ENCODE results near the gene EIF5AL1. TPM values are rescaled to one million over a fixed set of nuclear protein-coding genes. Genes with fewer than 3 reads are reported as not detected.
"Not testable (repeated sequence)": the region's sequence is repeated elsewhere in the genome, so short reads cannot be mapped to it uniquely, and the experiment has no call there.

The EIF5AL1 gene
- total RNA-seq, 2 donors from 2014 or later = 0.19 to 0.37 TPM

DNA sequence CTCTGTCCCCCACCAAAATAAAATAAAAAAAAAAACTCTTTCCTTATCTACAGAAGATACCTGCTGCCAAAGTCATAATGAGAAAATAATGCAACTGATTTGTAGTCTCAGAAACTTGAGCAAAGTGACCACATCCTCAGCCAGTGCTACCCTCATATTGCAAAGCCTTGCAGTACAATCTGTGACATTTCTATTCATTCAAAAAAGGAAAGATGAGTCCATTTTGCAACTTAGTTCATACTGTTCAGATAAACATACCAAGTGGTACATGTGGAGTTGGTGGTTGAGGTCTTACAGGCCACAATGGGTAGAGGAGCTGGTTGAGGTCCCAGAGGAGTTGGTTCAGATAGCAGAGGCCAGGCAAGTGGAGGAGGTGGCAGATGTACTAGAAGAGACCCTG lies 6.5 kb upstream of the EIF5AL1 start:
- DNase-seq (ENCODE audit: low spot score) = no peak
- intact Hi-C loops (cut with DNase I) = no loop called here

DNA sequence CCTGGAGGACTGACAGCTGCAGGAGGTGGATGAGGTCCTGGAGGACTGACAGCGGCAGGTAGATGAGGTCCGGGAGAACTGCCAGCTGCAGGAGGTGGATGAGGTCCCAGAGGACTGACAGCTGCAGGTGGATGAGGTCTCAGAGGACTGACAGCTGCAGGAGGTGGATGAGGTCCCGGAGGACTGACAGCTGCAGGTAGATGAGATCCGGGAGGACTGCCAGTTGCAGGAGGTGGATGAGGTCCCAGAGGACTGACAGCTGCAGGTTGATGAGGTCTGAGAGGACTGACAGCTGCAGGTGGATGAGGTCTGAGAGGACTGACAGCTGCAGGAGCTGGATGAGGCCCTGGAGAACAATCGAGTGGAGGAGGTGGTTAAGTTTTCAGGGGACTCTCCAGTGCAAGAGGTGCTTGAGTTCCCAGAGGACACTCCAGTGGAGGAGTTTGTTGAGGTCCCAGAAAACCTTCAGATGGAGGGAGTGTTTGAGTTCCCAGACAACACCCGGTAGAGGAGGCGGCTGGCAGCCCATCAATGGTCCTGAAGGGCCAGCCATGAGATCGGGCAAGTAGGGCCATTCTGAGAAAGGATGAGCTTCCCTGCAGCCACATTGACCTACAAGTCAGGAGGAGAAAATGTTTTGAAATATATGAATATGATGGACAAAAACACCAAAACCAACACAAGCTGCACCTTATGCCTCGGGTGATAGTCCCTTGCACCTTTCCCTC lies 4.7 kb upstream of the EIF5AL1 start:
- intact Hi-C loops (cut with DNase I) = no loop called here
- DNase-seq (ENCODE audit: low spot score) = no peak

DNA sequence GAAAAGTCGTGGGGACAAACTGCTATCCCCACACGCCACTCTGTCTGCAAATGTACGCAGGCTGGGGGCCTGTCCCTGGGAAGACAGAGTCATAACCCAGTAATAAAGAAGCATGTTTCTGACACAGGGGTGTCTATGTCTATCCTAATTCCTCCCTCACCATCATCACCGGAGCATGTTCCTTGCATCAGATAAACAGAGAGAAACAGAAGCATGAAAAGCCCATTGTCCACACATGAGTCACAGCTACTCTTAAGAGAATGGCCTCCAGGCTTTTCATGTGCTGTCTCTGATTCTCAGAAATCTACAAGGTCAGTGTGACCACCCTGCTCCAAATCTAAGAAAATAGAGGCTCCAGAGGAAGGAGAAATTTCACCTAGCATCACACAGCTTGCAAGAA lies 4.1 kb upstream of the EIF5AL1 start:
- DNase-seq (ENCODE audit: low spot score); intact Hi-C loops (cut with DNase I): not testable (repeated sequence)

DNA sequence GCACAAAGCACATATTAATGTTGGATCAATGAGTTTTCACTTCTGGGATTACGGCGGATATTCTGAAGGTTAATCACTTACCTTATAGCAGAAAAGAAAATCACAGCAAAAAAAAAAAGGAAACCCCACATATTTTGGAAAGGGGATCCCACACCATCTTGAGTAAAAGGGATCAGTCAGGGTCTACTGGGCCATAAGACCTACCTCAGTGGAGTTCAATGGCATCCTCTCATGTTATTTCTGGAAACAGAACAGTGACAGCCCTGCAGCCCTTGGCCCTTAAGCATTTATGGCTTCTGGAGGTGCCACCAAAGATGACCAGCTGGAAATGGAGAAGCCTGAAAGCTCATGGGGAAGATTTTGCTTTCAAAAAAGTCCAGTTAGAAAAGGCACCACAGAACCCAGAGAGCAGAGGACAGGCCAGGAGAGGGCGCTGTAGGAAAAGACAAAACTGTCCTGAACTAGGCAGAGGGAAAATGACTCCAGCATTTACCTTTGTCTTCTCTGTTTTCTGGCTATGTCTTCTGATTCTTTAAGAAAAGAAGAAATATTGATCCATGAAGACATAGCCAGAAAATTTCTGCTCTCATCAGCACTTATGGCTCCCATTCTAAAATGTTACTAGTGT lies 2.9 kb upstream of the EIF5AL1 start:
- DNase-seq (ENCODE audit: low spot score); intact Hi-C loops (cut with DNase I): not testable (repeated sequence)

DNA sequence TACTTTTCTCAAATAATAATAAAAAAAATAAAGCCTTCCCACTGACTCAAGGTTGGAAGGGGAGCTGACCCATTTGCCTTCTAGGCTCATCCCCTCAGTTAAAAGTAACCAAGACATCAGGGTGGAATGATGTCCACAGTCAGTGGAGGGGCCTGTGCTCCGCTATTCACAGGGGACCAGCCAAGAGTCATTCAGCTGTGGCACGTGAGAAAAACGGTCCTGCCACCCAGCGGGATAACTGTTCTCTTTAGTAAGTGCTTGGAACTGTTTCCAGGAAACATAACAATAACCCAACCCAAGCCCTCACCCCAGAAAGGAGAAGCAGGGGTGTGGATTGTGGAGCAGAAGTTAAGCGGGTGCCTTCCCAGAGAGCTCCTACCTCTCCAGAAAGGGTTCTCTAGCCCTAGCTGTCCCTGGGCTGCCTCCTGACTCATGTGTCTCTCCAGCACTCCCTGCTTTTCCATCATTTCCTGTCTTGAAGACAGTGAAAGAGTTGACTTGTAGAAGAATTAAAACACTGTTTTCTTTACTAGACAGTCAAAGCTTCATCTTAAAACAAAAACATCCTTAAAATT lies 2.3 kb upstream of the EIF5AL1 start:
- intact Hi-C loops (cut with DNase I); DNase-seq (ENCODE audit: low spot score): not testable (repeated sequence)

DNA sequence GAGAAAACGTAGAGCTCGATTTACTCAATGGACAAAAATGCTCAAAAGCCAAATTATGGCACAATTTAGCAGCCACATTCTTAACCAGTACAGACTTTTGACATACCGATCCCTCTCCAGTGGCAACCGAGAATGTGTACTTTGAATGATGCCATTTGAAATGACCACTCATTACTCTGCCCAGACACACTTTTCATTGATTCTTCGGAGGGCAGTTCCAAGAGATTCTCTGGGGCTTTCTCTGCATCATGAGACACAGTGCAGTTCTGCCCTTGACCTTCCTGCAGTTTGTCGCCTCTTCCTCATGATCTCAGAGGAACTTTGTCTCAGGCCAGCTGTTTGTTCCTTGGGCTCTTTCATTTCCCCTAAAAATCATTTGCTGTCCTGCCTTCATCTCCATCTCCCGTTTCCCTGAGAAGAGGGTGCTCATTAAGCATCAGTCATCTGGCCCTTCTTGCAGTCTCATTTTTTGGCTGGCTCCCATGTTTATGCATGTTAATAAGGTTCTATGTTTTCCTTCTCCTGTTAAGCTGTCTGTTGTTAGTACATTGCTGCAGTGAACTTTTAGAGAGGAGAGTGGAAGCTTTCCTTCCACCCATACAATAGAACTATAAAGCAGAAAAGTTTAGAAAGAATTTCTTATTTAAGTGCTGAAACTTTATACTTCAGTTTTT lies 4.3 kb downstream of the EIF5AL1 start:
- DNase-seq (ENCODE audit: low spot score) = not testable (repeated sequence)

DNA sequence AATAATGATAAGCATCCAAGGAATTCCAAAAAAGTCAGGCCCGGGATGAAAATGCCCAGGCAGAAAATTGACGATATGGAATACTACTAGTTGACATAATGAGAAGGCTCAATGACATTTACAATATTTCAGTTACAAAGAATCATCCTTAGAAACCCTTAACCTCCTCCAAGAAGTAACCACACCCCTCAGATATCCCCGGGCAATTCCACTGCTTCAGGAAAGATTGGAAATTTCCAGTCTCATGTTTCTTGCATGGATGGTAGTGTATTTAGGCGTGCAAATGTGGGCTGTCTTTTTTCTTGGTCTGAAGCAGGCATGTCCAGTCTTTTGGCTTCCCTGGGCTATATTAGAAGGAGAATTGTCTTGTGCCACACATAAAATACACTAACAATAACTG lies 5.2 kb downstream of the EIF5AL1 start:
- DNase-seq (ENCODE audit: low spot score); intact Hi-C loops (cut with DNase I): not testable (repeated sequence)

More for the DNA sequence above, 4.3 kb downstream of the EIF5AL1 start:
- intact Hi-C loops (cut with DNase I) = not testable (repeated sequence)

DNA sequence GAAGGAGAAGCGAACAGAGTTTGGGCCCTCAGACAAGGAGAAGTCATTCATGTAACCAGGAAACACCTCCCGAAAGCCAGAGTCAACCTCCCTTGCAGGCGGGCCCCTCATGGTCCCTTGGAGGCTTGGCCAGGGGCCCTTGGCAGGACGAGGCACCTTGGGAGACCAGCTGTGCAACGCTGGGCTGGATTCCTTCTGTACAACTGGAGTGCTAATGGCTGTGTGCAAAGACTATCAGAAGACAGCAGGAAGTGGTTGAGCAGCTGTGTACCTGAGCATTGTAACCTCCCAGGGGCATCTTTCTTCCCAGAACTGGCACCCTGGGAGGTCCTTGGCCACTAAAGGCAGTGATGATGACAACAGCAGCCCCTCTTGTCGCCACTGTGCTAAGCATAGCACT lies 9.4 kb downstream of the EIF5AL1 start:
- intact Hi-C loops (cut with DNase I); DNase-seq (ENCODE audit: low spot score): not testable (repeated sequence)

DNA sequence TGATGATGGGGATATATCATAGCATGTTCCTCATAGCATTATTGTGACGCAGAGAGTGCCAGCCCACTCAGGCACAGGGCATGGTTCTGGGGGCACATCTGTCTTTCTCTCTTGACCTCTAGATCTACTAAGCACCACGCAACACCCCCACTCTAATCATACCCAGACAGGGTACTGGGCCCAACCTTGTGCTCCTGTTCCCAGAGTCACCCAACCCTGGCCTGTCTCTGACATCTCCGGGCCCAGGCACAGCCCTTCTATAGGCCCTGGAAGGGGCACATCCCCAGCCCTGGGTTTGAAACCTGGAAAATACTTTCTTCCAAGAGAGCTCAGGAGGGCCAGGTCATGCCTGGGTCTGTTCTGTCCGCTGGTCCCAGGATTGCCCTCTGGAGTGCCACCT lies 10.1 kb downstream of the EIF5AL1 start:
- DNase-seq (ENCODE audit: low spot score); intact Hi-C loops (cut with DNase I): not testable (repeated sequence)

DNA sequence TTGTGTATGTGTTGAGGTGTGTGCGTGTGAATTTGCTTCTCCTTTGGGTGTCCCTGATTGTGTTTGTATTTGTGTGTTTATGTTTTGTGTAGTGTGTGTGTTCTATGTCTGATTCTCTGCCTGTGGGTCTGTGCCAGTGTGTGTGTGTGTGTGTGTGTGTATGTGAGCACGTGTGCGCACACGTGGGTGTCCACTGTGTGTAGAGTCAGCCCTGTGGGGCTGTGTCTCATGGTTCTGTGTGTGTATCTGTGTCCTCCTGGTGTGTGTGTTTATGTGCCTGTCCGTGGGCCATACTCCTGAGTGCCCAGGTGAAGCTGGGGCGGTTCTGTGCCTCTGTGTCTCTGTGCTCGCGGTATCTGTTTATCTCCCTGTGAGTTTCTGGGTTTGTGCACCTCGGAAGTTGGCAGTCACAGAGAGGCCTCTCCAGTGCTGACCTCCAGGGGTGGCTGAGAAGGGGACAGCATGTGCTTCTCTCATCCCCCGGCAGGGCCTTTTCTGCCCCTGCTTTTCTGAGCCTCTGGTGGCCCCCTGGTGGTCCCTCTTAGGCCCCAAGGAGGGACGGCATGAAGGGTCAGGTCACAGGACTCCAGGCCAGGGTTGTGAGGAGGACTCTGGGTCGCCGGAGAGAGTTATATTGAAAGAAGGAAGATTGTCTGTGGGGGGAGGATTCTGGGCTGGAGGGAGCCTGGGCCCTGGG lies 11.0 kb downstream of the EIF5AL1 start:
- intact Hi-C loops (cut with DNase I) = not testable (repeated sequence)

DNA sequence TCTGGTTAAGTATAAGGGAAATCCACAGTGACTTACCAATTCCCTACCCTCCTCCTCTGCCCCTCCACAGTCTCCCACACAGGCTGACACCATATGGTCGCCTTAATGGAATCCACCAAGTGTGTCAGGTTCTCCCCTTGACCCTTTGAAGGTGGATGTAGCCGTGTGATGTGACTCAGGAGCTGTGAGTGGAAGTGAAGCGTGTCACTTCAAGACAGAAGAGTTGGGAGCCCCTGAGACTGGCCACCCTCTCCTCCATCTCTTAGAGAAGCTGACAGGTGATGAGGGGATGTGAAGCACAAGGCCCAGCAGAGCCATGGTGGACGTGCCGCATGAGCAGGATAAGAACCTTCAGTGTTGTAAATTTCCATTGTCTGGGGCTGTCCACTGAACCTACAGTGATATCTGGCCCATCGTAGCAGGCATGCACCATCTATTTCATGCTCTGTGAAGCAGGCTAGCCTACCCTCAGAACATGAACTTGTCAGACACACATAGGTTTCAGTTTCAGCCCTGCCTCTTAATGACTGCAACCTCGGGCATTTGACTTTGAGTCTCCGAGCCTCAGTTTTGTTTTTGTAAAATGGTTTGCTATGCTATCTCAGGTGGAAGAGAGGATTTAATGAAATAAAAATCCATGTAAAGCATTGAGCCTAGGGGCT lies 12.8 kb downstream of the EIF5AL1 start:
- DNase-seq (ENCODE audit: low spot score); intact Hi-C loops (cut with DNase I): not testable (repeated sequence)

More for the DNA sequence above, 11.0 kb downstream of the EIF5AL1 start:
- not testable (repeated sequence) for DNase-seq (ENCODE audit: low spot score)

DNA sequence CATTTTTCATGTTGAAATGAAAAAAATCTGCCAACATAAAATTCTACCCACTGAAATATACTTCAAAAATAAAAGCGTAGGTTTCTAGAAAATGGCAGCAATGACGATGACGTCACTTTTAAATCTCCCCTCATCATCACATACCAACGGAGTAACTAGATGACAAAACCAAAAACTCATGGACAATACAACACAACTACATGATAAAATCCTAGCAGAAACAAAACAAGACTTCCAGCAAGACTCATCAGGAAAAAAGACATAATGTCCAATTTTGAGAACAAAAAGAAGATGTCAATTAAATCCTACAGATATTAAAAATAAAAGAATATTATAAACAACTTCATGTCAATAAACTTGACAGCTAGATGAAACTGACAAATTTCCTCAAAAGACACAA lies 15.9 kb downstream of the EIF5AL1 start:
- DNase-seq (ENCODE audit: low spot score); intact Hi-C loops (cut with DNase I): not testable (repeated sequence)

DNA sequence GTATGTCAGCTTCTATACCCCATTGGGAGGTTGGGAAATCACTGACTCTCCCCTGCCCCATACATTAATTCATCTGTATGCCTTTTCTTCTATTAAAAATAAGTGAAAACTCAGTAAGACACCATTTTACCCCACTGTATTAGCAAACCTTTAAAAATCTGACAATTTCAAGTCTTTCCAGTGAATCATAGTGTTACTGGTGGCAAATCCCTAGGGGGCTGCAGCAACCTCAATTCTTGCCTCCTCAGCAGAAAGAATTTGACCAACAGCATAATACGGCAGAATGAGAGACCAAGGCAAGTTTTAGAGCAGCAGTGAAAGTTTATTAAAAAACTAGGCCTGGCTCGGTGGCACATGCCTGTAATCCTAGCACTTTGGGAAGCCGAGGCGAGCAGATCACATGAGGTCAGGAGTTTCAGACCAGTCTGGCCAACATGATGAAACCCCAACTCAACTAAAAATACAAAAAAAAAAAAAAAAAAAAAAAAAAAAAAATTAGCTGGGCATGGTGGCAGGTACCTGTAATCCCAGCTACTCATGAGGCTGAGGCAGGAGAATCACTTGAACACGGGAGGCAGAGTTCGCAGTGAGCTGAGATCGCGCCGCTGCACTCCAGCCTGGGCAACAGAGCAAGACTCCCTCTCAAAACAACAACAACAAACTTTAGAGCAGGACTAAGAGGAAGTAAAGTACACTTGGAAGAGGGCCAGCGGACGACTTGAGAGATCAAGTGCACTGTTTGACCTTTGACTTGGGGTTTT lies 21.0 kb downstream of the EIF5AL1 start:
- DNase-seq (ENCODE audit: low spot score); intact Hi-C loops (cut with DNase I): not testable (repeated sequence)

DNA sequence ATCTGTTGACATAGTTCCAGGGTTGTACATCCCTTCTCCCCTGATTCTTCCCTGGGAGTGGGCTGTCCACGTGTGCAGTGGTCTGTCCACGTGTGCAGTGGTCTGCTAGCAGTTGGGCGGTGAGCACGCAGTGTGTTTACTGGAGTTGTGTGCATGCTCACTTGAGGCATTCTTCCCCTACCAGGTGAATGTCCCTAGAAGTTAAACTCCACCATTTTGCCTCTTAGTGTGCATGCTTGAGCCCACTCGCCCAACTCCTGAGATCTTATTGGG lies 21.5 kb downstream of the EIF5AL1 start:
- intact Hi-C loops (cut with DNase I); DNase-seq (ENCODE audit: low spot score): not testable (repeated sequence)

DNA sequence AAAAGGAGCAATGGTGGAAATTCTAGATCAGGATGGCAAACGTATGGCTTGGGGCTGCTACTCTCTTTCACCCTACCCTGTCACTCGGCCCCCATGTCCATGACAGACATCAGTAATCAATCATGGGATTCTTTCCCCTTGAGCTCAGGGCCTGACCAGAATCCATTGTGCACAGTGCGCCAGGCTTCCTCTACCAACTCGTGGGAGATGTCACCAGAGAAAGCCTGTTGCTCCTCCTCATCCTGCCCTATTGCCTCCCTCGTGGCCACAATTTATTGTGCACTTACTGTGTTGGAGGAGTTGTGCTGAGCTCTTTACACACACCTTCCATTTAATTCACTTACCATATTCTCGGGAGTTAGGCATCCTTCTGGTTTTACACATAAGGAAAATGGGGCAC lies 26.0 kb downstream of the EIF5AL1 start:
- DNase-seq (ENCODE audit: low spot score); intact Hi-C loops (cut with DNase I): not testable (repeated sequence)

DNA sequence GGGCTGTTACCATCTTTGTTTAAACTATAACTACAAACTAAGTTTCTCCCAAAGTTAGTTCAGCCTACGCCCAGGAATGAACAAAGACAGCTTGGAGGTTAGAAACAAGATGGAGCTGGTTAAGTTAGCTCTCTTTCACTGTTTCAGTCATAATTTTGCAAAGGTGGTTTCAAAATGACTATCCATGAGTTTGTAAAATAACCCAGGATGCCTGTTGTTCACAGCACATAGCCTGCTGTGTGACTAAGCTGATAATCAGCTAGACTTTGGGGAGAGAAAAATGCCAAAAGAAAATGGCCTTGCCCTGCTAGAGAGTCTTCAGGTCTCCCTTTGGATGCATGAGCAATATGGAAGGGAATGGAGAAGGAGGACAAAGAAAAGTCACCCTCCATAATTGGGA lies 28.6 kb downstream of the EIF5AL1 start:
- intact Hi-C loops (cut with DNase I); DNase-seq (ENCODE audit: low spot score): not testable (repeated sequence)

DNA sequence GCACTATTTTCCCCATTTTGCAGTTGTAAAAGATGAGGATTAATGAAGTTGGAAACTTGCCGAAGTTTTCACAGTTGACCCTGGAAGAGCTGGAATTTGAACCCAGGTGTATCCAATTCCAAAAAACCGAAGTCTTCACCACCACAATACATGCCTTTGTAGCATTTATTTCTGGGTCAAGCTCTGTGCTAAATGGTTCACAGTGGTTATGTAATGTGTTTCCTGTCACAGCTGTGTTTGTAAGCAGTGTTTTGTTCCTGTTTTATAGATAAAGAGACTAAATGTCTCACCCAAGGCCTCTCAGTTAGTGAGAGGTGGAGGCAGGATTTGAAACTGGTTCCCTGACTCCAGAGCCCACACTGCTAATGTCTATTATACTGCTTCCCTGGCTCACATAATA lies 30.3 kb downstream of the EIF5AL1 start:
- no peak for DNase-seq (ENCODE audit: low spot score)
- intact Hi-C loops (cut with DNase I) = no loop called here

DNA sequence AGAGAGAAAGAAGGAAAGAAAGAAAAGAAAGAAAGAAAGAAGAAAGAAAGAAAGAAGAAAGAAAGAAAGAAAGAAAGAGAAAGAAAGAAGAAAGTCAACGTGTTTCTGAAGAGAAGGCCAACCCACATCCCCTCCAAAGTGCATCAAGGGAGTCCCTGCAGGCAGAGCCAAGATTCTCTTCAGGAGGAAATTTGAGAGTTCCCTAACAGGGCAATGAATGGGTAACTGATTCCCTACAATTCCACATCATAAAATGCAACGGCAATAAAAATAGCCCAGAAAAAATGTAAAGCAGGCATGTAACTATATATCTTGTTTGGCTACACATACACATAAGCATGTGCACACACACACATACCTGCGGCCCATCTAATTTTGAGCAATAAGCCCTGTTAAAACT lies 32.1 kb downstream of the EIF5AL1 start:
- intact Hi-C loops (cut with DNase I); DNase-seq (ENCODE audit: low spot score): not testable (repeated sequence)

Measured in posterior vena cava (tissue), 2 donors.